ENCODE data around the gene WWC2.

GRCh38 chr4:183068502-183068901 is 30.6 kb upstream of the WWC2 start:
- TF ChIP-seq CTCF (IDR thresholded peaks at IDR 0.05), result no peak
- no peak for TF ChIP-seq EP300 (IDR thresholded peaks at IDR 0.05; ENCODE audit: low read depth)
- no peak for TF ChIP-seq POLR2A (IDR thresholded peaks at IDR 0.05)
- no peak for TF ChIP-seq POLR2AphosphoS5 (IDR thresholded peaks at IDR 0.05)
